Ishikawa (cell line): Measurements from ENCODE around the gene SLC7A7.

Experiments
- CEBPB ChIP-seq: IDR thresholded peaks from 2 replicates; pipeline ENCODE4 v1.6.1; 2012
- CREB1 ChIP-seq: IDR thresholded peaks from 2 replicates; pipeline ENCODE4 v1.6.1; 2012; ENCODE audit warnings: low read depth
- EP300 ChIP-seq: IDR thresholded peaks from 2 replicates; pipeline ENCODE4 v1.6.1; 2012; ENCODE audit warnings: borderline replicate concordance
- FOXM1 ChIP-seq: IDR thresholded peaks from 2 replicates; pipeline ENCODE4 v1.6.1; 2012; ENCODE audit warnings: low read depth, borderline replicate concordance
- MAX ChIP-seq: IDR thresholded peaks from 2 replicates; pipeline ENCODE4 v1.6.1; 2012
- RAD21 ChIP-seq: IDR thresholded peaks from 2 replicates; pipeline ENCODE4 v1.6.1; 2012; ENCODE audit warnings: low read depth
- REST ChIP-seq: IDR thresholded peaks from 2 replicates; pipeline ENCODE4 v1.6.1; 2012; ENCODE audit warnings: low read depth, mild to moderate bottlenecking
- TAF1 ChIP-seq: IDR thresholded peaks from 2 replicates; pipeline ENCODE4 v1.6.1; 2012; ENCODE audit warnings: low read depth, mild to moderate bottlenecking
- TCF12 ChIP-seq: IDR thresholded peaks from 2 replicates; pipeline ENCODE4 v1.6.1; 2012; ENCODE audit warnings: low read depth
- TEAD4 ChIP-seq: IDR thresholded peaks from 2 replicates; pipeline ENCODE4 v1.6.1; 2012
- USF1 ChIP-seq: IDR thresholded peaks from 2 replicates; pipeline ENCODE4 v1.6.1; 2012
- YY1 ChIP-seq: IDR thresholded peaks from 2 replicates; pipeline ENCODE4 v1.6.1; 2012; ENCODE audit warnings: low read depth

GRCh38 chr14:22794551-22794951 is 20.7 kb downstream of the SLC7A7 start:
- no peak for TF ChIP-seq RAD21
- TF ChIP-seq CEBPB = no peak
- no peak for TF ChIP-seq FOXM1
- no peak for TF ChIP-seq YY1
- TF ChIP-seq MAX = no peak
- TF ChIP-seq TCF12 = no peak
- no peak for TF ChIP-seq TAF1
- no peak for TF ChIP-seq REST
- no peak for TF ChIP-seq USF1
- no peak for TF ChIP-seq TEAD4
- no peak for TF ChIP-seq EP300
- no peak for TF ChIP-seq CREB1
